ENCODE data around the gene R3HDM4.

GRCh38 chr19:892894-893689 is 19.9 kb downstream of the R3HDM4 start, which contains the start of the genes MED16 and RNU6-9:
- no peak for TF ChIP-seq CTCF (IDR thresholded peaks at IDR 0.05)
- no peak for TF ChIP-seq ZFX (IDR thresholded peaks at IDR 0.05; ENCODE audit: borderline replicate concordance)

Data from 22Rv1 (cell line).